Measurements from ENCODE around the gene PEX6.
"Not testable (repeated sequence)": the region's sequence is repeated elsewhere in the genome, so short reads cannot be mapped to it uniquely, and the experiment has no call there.

The PEX6 gene

DNA sequence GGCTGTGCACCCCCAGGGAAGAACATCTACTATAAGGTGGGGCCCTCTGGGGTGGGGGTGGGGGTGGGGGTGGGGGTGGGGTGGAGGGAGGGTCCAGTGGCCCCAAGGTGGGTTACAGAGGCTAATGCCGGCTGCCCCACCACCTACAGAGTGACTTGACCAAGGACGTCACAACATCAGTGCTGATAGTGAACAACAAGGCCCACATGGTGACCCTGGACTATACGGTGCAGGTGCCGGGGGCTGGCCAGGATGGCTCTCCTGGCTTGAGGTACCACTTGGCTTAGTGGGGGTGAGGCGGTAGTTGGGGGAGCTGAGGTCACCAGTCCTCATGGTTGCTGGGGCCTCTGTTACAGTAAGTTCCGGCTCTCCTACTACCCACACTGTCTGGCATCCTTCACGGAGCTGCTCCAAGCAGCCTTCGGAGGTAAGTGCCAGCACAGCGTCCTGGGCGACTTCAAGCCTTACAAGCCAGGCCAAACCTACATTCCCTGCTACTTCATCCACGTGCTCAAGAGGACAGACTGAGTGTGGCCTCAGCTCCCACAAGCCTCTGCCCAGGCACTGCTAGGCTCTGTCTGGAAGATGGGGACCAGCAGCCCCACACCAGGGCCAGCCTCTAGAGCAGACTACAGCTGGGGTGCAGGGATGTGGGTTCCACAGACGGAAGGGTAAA, 15.7 kb downstream of the PEX6 start:
- DNase-seq, result no peak

DNA sequence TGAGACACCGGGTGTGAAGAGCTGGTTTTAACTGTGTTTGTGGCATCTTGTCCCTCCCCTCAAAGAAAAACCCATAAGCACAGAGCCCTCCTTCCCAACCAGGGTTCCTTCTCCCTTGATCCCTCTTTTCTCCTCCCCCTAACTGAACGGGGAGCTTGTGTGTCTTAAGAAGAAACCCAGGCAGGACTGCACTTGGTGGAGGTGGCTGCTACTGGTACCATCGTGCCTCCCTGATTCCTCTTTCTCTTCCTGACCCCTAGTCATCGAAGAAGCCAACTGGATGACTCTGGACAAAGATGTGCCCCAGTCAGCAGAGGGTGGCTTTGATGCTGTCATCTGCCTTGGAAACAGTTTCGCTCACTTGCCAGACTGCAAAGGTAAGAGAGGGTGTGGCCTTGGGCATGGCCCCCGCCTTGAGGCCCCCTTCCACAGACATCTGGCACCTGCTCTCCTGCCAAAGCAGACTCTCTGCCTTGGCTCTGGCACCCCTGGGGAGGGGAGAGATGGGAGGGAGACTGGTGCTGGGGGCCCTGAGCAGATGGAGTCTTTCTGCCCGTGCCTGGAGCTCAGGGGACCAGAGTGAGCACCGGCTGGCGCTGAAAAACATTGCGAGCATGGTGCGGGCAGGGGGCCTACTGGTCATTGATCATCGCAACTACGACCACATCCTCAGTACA, 16.3 kb downstream of the PEX6 start:
- DNase-seq, result no peak

DNA sequence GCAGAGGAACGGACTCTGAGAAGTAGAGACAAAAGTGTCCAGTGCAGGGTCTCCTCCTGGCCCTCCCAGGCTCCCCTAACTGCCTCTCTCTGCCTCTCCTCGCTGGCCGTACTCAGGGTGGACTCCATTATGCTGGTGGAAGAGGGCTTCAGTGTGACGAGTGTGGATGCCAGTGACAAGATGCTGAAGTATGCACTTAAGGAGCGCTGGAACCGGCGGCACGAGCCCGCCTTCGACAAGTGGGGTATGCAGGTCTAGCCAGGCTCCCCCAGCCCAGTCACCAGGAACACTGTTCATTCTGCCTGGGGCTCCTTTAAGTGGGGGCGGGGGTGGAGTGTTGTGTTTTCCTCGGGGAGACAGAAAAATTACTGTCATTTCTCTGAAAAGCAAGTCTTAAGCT, 16.9 kb downstream of the PEX6 start:
- DNase-seq, result no peak

DNA sequence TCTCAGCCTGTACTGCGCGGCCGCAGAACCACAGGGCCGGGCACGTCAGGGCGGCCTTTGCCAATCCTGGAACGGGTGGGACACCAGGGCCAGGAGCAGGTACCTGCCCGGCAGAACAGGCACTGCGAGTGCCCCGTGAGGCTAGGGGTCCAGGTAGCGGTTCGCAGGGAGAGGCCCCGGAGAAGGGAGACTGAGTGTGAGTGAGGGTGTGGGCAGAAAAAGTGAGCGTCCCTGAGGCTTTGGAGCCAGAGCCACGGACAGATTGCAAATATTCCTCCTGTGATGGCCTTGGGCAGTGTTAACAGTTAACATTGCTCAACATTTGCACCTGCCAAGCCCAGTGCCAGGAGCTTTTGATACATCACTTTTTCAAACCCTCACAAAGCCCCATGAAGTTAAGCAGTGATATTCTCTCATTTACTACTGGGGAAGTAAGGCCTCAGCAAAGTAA, 17.9 kb downstream of the PEX6 start:
- no peak for DNase-seq

DNA sequence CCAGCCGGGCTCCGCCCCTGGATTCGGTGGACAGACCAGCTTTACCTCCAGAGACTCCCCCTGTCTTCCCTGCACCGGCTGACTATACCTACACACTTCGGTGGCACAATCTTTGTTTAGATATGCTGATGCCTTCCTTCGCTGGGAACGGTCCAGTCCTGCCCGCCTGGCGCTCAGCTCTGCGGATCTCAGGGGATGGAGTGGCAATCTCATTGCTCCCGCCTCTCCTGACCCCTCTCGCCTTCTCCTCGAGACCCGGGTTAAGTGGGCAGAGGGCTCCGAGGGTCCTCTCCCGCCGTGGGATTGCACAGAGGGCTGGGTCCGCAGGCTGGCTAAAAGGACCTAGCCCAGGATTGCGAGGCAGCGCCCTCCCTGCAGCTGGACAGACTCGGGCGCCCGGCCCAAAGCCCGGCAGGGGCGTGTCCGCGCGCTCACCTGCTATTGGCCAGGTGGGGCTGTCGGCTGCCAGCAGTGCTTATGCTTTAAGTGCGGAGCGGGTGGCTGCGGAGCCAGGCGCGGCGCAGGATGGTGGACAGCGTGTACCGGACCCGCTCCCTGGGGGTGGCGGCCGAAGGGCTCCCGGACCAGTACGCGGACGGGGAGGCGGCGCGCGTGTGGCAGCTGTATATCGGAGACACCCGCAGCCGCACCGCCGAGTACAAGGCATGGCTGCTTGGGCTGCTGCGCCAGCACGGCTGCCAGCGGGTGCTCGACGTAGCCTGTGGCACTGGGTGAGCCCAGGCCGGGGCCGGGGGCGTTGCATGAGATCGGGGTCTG, 18.6 kb downstream of the PEX6 start, which contains the start of gene GNMT:
GNMT (plus strand) TSS at position 512 of the 777 bp plus-strand sequence; CDS start at position 526, 14 bp downstream.
- DNase-seq, result peak; percentile 31

DNA sequence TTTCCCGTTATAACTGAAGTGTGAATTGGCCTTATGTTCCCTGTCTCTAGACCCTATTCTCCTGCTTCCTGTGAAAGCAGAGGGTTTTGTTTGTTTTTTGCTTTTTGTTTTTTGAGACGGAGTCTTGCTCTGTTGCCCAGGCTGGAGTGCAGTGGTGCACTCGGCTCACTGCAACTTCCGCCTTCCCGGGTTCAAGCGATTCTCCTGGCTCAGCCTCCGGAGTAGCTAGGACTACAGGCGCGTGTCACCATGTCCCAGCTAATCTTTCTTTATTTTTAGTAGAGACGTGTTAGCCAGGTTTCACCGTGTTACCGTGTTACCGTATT, 19.1 kb downstream of the PEX6 start:
- no peak for DNase-seq

DNA sequence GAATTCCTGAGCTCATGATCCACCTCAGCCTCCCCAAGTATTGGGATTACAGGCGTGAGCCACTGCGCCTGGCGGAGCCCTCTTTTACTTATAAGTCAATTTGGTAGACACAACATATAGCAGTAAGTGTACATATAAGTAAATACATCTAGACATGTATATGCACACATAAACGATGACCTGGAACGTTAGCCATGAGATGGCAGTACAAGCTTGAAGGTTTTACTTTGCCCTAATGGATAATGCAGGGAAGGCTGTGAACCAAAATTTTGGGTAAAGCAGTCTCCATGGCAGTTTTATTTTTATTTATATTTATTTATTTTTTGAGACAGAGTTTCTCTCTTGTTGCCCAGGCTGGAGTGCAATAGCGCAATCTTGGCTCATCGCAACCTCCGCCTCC, 20.9 kb downstream of the PEX6 start:
- DNase-seq, result no peak

DNA sequence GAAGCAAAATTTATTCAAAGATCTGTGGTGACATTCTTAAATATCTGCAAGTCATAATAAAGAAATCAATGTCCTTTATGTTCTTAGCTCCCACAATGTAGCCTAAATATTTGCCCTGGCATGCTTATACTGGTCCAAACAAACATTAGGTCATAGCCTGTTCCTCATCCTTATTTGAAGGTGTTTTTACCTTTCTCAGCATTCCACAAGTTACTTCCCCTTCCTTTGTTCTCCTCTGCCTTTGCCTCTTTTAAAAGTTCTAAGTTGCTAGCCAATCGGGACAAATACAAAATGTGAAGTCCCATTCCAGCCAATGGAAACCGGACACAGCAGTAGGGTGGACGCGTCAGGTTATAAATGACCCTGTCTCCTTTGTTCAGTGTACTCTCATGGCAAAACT, 24.6 kb downstream of the PEX6 start:
- not testable (repeated sequence) for DNase-seq

DNA sequence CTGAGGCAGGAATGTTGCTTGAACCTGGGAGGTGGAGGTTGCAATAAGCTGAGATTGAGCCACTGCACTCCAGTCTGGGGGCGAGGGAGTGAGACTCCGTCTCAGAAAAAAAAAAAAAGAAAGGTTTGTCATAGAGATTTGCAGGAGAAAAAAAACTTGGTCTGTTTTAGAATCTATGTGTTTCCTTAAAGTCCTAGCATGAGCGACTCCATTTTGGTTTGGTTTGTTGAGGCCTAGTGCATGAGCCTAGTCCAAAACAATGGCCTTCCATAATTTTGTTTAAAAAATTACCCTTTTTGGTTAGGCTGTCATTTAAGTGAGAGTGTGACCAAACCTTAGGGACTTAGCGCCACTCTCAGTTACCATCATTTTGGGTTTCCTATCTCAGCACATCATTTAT, 26.6 kb downstream of the PEX6 start:
- DNase-seq, result no peak

DNA sequence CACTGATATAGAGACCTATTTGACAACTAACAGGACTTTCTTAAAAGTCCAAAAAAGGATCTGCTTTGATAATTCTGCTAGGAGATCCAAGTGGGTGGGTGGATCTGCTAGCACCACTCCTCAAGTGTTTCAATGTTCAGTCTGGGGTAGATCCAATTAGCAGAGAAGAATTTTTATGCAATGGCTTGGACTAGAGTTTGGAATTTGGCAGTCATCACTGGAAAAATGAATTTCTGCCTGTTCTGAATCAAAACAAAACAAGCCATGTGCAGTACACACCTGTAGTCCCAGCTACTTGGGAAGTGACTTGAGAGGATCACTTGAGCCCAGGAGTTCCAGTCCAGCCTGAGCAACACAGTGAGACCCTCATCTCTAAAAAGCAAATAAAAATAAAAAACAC, 31.0 kb downstream of the PEX6 start:
- DNase-seq, result no peak

DNA sequence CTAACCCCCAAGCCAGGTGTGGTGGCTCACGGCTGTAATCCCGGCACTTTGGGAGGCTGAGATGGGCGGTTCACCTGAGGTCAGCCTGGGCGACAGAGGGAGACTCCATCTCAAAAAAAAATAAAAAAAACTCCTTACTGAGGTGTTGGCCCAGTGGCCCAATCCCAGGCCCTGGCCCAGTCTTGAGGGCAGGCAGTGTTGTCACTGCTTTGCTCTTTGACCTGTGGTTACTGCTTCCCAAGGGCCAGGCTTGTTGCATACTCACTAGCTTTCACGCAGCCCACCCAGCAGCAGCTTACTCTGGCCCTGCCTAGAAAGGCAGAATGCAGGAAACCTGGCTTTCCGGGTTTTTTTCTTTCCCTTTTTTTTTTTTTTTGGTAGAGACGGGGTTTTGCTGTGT, 36.5 kb downstream of the PEX6 start:
- no peak for DNase-seq

DNA sequence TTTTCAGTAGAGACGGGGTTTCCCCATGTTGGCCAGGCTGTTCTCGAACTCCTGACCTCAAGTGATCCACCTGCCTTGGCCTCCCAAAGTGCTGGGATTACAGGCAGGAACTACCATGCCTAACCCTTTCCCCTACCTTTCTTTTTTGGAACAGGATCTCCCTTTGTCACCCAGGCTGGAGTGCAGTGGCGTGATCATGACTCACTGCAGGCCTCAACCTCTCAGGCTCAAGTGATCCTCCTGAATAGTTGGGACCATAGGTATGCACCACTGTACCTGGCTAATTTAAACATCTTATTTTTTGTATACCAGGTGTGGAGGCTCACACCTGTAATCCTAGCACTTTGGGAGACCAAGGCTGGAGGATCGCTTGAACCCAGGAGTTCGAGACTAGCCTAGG, 37.6 kb downstream of the PEX6 start:
- not testable (repeated sequence) for DNase-seq

DNA sequence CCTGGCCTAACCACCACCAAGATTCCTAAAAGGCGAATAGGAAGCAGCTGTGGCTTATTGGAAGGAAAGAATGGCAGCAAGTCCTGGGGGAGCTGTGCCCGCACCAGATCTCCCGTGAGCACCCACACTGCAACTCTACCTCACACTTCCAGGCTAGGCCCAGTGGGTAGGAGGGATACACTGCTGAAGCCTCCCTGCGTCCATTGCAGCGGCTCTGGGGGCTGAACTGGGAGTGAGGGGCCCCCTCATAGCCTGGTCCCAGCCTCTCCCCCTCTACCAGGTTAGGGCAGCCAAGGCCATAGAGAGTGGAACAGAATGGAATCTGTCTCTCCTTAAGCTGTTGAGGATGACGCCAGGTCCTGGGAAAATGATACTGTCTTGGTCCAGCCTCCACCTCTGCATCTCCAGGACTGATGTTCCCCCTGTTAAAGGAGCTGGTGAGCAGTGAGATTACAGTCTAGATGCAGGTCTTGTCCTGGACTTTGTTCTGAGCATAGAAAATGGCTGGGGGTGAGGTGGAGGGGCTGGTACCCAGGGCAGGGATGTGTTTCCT, 38.4 kb downstream of the PEX6 start:
- no peak for DNase-seq

DNA sequence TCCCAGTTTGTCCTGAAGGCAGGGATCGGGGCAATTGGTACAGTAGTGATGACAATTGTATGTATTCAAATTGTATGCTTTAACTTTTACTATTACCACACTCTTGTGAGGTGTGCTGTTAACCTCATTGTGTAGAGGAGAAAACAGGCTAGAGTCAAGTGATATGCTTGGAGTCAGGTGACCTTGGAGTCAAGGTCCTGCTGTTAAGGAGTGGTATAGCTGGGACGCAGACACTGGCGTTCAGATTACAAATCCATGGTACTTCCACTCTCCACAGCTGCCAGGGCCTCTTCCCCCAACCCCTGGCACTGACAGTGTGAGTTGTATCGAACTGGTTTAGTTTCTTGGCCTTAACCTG, 39.2 kb downstream of the PEX6 start:
- DNase-seq, result no peak

DNA sequence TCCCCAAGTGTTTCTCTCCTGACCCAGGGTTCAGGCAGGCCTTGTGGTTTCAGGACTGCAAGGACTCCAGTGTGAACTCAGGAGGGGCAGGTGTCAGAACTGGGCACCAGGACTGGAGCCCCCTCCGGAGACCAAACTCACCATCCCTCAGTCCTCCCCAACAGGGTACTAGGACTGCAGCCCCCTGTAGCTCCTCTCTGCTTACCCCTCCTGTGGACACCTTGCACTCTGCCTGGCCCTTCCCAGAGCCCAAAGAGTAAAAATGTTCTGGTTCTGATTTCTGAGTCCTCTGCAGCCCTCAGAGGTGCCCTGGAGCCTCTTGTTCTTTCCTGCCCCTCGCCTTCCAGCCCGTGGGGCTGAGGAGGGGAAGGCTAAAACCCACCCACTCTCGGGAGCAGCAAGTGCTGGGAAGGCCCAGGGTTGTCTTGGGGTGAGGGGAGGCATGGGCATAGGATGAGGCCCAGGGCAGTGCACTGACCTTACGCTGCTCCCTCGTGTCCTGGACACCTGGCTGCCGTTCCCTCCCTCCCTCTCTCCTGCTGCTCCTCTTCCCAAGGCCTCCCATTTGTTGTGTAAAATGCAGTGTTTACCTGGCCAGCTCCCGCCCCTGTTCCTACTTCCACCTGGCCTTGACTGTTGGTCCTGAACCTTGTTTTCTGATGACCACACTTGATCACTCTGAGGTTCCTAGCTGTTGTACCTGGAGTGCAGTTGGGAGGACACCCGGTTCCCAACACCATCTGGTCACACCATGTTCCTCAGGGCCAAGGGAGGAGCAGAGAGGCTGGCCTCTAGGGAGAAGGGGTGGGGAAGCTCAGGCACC, 39.8 kb downstream of the PEX6 start:
- DNase-seq, result no peak

DNA sequence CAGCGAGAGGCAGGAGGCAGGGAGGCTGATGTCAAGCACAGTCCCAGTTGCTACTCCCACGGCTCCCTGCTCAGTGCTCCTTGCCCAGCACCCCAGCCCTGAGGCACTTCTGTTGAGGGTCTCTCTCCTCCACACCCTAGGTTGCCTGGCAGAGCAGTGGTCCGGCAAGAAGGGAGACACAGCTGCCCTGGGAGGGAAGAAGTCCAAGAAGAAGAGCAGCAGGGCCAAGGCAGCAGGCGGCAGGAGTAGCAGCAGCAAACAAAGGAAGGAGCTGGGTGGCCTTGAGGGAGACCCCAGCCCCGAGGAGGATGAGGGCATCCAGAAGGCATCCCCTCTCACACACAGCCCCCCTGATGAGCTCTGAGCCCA, 40.6 kb downstream of the PEX6 start:
- DNase-seq, result no peak

DNA sequence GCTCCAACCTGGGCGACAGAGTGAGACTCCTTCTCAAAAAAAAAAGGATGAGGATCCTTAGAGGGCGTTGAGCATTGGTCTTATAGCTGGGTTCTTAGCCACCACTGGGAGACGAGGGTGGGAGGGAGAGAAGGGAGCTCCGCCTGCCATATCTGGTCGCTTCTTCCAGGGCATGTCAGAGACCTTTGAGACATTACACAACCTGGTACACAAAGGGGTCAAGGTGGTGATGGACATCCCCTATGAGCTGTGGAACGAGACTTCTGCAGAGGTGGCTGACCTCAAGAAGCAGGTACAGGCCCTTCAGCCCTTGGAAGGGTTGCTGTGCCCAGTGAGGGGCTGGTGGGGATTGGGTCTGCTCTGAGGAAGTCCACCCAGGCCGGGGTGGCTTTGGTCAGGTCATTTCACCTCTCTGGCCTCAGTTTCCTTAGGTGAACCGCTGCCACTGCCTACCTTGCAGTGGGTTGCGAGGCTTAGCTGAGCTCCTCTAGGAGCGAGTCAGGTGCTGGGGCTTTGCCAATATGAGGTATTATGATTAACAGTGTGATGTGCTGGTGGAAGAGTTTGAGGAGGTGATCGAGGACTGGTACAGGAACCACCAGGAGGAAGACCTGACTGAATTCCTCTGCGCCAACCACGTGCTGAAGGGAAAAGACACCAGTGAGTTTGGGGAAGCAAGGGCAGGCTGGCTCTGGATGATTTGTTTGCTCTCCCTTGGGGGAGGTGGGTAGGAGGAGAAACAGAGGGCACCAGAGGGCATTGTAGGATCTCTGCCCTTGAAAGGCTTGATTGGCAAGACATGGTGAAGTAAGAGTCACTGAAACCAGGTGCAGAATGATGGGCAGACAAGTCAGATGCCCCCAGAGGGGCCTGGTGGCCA, 41.2 kb downstream of the PEX6 start:
- DNase-seq, result no peak

DNA sequence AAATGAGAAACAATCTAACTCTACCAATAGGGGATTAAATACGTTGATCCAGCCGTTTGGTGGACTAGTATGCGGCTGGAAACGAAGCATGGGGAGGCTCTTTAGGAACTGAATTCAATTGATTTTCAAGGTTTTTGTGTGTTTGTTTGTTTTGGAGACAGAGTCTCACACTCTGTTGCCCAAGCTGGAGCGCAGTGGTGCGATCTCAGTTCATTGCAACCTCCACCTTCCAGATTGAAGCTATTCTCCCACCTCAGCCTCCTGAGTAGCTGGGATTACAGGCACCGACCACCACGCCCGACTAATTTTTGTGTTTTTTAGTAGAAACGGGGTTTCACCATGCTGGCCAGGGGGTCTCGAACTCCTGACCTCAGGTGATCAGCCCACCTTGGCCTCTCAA, 42.6 kb downstream of the PEX6 start:
- no peak for DNase-seq

DNA sequence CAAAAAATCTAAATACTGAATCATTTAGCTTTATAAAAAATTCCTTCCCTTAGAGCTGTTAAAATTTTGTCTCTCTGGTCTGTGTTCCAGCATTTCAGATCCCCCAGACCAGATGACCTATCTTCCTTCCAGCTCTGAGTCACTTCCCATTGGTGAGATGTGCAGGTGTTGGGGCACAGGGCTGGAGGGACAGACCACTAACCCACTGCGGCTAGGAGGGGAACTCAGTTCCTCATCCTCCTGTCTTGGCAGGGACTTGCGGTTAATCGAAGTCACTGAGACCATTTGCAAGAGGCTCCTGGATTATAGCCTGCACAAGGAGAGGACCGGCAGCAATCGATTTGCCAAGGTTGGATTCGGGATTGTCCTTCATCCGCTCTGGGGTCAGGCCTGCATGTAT, 43.7 kb downstream of the PEX6 start:
- DNase-seq, result no peak

DNA sequence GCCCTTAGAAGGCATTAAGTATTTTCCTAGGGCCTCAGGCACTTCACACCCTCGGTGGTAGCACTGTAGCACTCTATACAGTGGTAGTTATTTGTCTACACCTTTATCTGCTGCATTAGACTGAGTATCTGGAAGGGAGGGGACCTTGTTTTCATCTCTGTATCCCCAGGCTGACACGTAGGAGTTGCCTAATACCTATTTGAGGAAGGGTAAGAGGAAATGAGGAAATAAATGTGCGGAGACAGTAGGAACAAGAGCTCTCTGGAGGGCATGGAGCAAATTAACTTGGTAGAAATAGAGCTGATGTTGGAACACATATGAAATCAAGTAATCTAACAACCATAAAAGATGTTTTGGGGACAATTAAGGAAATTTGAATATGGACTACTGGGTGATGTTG, 45.8 kb downstream of the PEX6 start:
- DNase-seq, result no peak

DNA sequence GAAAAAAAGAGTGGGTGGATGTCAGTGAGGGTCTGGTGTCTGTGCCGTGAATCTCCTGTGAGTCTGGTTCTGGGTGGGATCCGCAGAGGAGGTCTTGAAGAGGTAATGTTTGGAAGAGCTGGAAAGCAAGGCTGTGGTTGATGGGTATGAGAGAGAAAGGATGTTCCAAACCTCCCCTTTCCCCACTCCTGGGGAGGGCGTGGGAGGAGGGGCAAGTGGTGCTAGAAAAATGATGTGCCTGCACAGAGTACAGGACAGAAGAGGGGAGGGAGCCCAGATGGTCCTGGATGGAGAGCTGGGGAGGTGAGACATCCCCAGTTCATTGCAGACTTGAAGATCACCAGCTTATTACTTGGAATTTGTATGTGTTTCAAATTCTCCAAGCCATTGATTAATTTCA, 46.6 kb downstream of the PEX6 start:
- no peak for DNase-seq

DNA sequence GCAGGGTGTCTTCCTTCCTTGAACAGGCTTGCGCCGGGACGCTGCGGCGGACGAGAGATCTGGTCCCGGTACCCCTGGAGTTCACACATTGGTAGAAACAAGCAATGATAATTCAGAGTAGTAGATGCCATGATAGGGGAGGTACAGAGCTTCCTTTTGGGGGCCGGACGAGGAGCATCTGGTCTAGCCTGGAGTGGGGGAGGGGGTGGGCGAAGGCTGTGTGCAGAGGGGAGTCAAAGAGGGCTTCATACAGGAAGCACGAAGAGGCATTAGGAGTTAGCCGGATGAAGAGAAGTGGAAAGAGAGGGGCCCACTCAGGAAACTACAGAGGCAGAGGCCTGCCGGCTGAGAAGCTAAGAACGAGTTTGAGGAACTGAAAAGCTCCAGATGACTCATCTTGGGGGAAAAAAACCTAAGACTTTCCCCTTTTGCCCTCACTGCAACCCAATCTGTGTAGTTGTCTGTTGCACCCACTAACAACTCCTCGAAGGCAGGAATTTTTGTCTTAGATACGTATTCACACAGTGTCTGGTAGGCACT, 49.1 kb downstream of the PEX6 start:
- peak; percentile 43 for DNase-seq

Measured in activated CD4-positive, alpha-beta T cell treated with anti-CD3 and anti-CD28 coated beads, Interleukin-2, amount 50 U/mL, for 1 hour (primary cell).